Measurements from ENCODE around the gene NXPH1. TPM values are rescaled to one million over a fixed set of nuclear protein-coding genes. Genes with fewer than 3 reads are reported as not detected.

NXPH1 gene
- total RNA-seq, result not detected

DNA sequence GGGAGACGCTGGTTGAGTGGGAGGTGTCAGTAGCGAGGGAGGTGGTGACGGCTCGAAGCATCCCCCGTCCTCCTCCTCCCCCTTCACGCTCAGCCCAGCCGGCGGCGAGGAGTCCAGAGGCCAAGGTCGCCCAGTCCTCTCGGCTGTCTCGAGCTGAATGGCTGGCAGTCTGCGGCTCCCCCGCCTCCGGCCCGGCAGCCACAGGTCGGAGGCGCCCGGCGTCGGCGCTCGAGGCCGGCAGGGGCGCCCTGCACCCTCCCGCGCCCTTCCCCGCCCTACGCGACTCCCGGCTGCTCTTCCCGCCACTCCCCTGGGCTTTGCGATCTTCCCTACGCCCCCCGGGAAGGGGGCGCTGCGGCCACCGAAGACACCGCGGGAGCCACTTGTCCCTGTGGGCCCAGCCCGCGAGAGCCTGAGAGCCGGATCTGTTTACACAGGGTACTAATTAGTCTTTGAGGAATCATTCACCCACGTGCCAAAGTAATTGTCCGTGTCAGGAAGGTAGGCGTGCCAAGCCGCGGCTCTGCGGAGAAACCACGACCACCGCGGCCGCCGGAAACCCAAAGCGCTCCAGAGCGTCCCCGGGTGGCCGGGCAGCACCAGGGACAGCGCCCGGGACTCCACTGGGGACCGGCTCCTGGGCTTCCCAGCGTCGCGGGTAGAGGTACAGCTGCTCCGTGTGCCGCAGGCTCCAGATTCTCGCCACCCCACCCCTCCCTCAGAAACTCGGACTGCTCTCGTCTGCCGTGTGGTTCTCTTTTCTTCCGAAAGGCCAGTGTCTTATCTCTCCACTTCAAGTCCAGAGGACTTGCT lies at the start of gene NXPH1:
TSS of gene NXPH1 (plus strand) at position 133 of the 813 bp plus-strand sequence.
- DNase-seq (ENCODE audit: low spot score in 2 of 2), result no peak

DNA sequence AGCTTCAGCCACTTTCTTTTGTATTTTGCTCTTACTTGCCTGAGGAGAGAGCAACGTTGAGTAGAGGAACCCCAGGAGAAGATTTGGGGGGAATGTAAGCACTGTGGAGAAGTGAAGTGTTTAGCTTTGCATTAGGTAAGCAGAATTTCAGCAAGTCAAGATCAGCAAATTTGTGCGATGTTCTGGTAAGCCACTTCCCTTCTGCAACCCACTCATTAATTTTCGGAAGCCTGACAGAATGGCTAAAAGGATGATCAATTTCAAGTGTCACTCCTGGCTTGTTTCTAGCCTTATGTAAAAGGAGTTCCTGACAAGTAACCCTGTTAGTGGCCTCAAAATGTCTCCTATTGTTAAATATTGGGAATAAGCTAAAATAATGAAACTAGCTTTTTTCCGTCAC lies 48.5 kb upstream of the NXPH1 start:
- TF ChIP-seq, protein P1, sequence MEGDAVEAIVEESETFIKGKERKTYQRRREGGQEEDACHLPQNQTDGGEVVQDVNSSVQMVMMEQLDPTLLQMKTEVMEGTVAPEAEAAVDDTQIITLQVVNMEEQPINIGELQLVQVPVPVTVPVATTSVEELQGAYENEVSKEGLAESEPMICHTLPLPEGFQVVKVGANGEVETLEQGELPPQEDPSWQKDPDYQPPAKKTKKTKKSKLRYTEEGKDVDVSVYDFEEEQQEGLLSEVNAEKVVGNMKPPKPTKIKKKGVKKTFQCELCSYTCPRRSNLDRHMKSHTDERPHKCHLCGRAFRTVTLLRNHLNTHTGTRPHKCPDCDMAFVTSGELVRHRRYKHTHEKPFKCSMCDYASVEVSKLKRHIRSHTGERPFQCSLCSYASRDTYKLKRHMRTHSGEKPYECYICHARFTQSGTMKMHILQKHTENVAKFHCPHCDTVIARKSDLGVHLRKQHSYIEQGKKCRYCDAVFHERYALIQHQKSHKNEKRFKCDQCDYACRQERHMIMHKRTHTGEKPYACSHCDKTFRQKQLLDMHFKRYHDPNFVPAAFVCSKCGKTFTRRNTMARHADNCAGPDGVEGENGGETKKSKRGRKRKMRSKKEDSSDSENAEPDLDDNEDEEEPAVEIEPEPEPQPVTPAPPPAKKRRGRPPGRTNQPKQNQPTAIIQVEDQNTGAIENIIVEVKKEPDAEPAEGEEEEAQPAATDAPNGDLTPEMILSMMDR (IDR thresholded peaks at IDR 0.05), result no peak
- TF ChIP-seq POLR2A (IDR thresholded peaks at IDR 0.05), result no peak
- WGBS, 2 donors, result 59 to 82% methylated on average over 4 of the region's 4 CpGs
- intact Hi-C loops (cut with DNase I; ENCODE audit: low total_unique reads), result no loop called here
- no peak overlapping the region for H3K4me3 ChIP-seq (ENCODE audit: low read depth, poor library complexity, severe bottlenecking)
- no peak for DNase-seq (ENCODE audit: low spot score in 2 of 2)

More for the DNA sequence above, at the start of gene NXPH1:
- H3K4me3 ChIP-seq (ENCODE audit: low read depth, poor library complexity, severe bottlenecking), result no peak within 1 kb of the TSS
- intact Hi-C loops (cut with DNase I; ENCODE audit: low total_unique reads), result no loop called here
- 1 to 3% methylated on average over 45 to 48 of the region's 71 CpGs for WGBS, 2 donors
- TF ChIP-seq, protein P1 (IDR thresholded peaks at IDR 0.05), result no peak
- no peak for TF ChIP-seq POLR2A (IDR thresholded peaks at IDR 0.05)

DNA sequence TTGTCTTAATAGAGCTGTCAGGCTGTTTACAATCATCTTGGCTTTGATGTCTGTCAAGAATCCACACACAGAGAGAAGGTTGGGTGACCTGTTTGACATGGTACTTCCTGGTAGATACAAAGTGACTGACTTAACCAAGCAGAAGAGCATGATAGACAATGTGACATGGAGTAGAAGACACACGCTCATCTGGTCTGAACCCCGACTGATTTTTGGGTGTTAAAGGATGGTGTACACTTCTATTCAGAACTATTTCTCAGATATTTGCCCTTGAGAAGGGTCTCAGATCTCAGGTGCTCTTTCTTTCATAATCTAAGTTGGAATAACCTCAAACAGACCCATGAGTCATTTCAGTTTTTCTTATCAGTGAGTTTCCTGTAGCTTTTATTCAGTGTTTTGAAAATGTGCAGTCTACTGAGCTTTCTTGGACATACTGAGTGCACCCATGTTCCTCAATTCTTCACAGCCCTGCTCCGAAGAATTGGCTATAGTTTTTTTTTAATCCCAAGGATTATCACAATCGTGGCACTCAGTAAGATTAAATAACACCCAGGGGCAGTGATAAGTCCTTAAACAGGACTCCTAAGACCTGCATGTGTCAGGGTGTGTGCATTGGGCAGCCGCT lies 46.4 kb upstream of the NXPH1 start:
- 53 to 56% methylated on average over 5 of the region's 5 CpGs for WGBS, 2 donors
- intact Hi-C loops (cut with DNase I; ENCODE audit: low total_unique reads), result no loop called here
- DNase-seq (ENCODE audit: low spot score in 2 of 2), result no peak
- no peak overlapping the region for H3K4me3 ChIP-seq (ENCODE audit: low read depth, poor library complexity, severe bottlenecking)
- TF ChIP-seq, protein P1 (IDR thresholded peaks at IDR 0.05), result no peak
- TF ChIP-seq POLR2A (IDR thresholded peaks at IDR 0.05), result no peak

DNA sequence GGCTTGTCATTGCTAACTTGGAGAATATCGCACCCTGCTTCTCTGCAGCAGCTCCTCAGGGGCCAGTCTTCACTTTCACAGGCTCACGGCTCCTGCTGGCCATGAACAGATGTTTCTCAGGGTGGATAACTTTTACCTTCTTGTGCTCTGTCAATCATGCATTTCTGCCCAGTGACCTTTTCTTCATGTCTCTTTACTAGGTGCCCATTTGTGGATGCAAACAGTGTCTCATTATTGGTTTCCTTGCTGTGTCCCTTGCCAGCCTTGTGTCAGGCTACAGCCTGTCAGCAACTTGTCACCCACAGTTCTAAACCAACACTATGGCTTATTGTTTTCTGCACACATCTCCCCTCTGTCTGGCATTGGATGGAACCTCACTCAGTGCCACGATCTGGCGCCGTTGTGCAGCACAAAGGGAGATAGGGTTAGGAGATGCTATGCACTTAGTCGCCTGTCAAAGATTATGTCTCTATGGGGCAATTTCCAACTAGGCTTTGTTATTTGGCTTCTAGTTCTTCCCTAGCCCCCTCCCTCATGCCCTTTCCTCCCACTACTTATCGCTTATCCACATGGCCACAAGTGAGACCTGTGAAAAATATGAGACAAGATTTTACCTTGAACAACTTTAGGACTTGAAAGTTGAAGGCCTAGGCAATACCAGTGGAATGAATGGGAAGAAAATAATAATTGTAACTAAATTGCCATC lies 45.7 kb upstream of the NXPH1 start:
- no peak for TF ChIP-seq POLR2A (IDR thresholded peaks at IDR 0.05)
- TF ChIP-seq, protein P1 (IDR thresholded peaks at IDR 0.05), result no peak
- intact Hi-C loops (cut with DNase I; ENCODE audit: low total_unique reads), result no loop called here
- no peak overlapping the region for H3K4me3 ChIP-seq (ENCODE audit: low read depth, poor library complexity, severe bottlenecking)
- no peak for DNase-seq (ENCODE audit: low spot score in 2 of 2)
- 79 to 83% methylated on average over 7 of the region's 7 CpGs for WGBS, 2 donors

DNA sequence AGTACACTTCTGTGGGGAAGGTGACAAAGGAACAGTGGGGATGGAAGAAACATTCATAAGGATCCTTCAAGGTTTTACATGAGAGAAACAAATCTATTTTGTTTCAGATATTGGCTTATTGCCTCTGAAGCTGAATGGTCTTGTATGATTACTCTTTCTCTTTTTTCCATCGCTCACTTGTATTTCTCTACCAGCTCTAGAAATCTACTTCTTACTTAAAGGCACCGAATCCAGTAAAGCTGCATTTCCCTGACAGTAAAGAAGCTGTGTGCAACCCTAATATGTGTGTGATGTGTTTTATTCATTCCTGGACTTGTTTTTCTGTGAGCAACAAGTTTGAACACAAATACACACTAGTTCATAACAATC lies 45.2 kb upstream of the NXPH1 start:
- DNase-seq (ENCODE audit: low spot score in 2 of 2), result no peak
- TF ChIP-seq, protein P1 (IDR thresholded peaks at IDR 0.05), result no peak
- TF ChIP-seq POLR2A (IDR thresholded peaks at IDR 0.05), result no peak
- intact Hi-C loops (cut with DNase I; ENCODE audit: low total_unique reads), result no loop called here
- H3K4me3 ChIP-seq (ENCODE audit: low read depth, poor library complexity, severe bottlenecking), result no peak overlapping the region
- WGBS, 2 donors, result 53 to 59% methylated on average over 2 of the region's 2 CpGs

Data from lower leg skin (tissue), 4 donors.